ENCODE measurements around the gene BTNL9.

GRCh38 chr5:181084621-181085195, 44.6 kb downstream of the BTNL9 start:
- TF ChIP-seq CTCF (IDR thresholded peaks at IDR 0.05) = no peak
- no peak for TF ChIP-seq POLR2A (IDR thresholded peaks at IDR 0.05)
